Adrenal gland (tissue), 12 donors: ENCODE measurements around the gene SRGAP3. TPM values are rescaled to one million over a fixed set of nuclear protein-coding genes. Genes with fewer than 3 reads are reported as not detected.

Experiments
- DNase-seq, 7 donors: peaks; one replicate each; pipeline ENCODE4 v3.0.0-alpha.2; 2019 to 2020
- H3K27ac ChIP-seq, 5 donors: fragments of 200-600 bp; sonication (generic) in 4 of 5; 1 replicate in 3 of 5; 2 replicates in 2 of 5; pipeline versions ENCODE4 v1.5.1 to v1.8.0; 2016 to 2020; ENCODE audit warnings: mild to moderate bottlenecking in 1 of 5
- H3K27me3 ChIP-seq: fragments of 200-600 bp; 2 replicates; pipeline ENCODE4 v1.8.0; 2021
- H3K36me3 ChIP-seq, 2 donors: fragments of 200-600 bp; replicated peaks in 1 of 2; 1 replicate in 1 of 2; 2 replicates in 1 of 2; pipeline versions ENCODE4 v1.5.1 to v1.8.0; 2018 to 2022
- H3K4me1 ChIP-seq, 2 donors: fragments of 200-600 bp; replicated peaks in 1 of 2; 1 replicate in 1 of 2; 2 replicates in 1 of 2; pipeline versions ENCODE4 v1.5.1 to v1.8.0; 2018 to 2021
- H3K4me3 ChIP-seq, 4 donors: fragments of 200-600 bp; sonication (generic) in 3 of 4; one replicate each; pipeline ENCODE4 v1.5.1; 2016 to 2018
- H3K9me3 ChIP-seq, 3 donors: fragments of 200-600 bp; sonication (generic) in 1 of 3; replicated peaks in 1 of 3; 1 replicate in 2 of 3; 2 replicates in 1 of 3; pipeline versions ENCODE4 v1.5.1 to v1.8.0; 2016 to 2021
- POLR2A ChIP-seq, 2 donors: fragments of 450-650 bp; IDR thresholded peaks; one replicate each; pipeline ENCODE4 v1.6.1; 2017; ENCODE audit warnings: antibody characterized with exemption in 2 of 2, mild to moderate bottlenecking in 2 of 2, moderate library complexity in 1 of 2
- WGBS, 4 donors: extraction: QIAGEN DNeasy Blood & Tissue Kit in 2 of 4; methylation state at CpG; one replicate each; pipeline versions ENCODE4 v1.1.5 to v1.1.7; 2013 to 2017; 5-methylcytosine and 5-hydroxymethylcytosine counted together
- intact Hi-C, 2 donors: fragments of 100-400 bp; cut with DNase I; formaldehyde crosslinking; loops; one replicate each; pipeline versions ENCODE4 v1.14.1 to v1.15.0; 2022 to 2023
- polyA plus RNA-seq, 3 donors: library from polyadenylated mRNA; stranded (reverse); fragments of 200-250 nt in 2 of 3; fragments of 350-450 nt in 1 of 3; fragmentation: Illumina TruSeq in 1 of 3; extraction: RNeasy Lipid Tissue Mini Kit (QIAGEN cat#74804) in 1 of 3; gene quantifications; one replicate each; pipeline ENCODE4 v1.2.3, GENCODE V29; 2013 to 2014
- total RNA-seq, 9 donors: library from RNA; depleted of rRNA in 4 of 9; stranded (reverse); fragments of >200 nt in 4 of 9; fragments of 120-200 nt in 1 of 9; fragmentation: NEBNext Ultra II Directional in 1 of 9; extraction: Animal tissue kit (Norgen Biotek cat#: 25700) in 1 of 9; gene quantifications; one replicate each; pipeline versions ENCODE4 v1.1.0 to v1.2.4, GENCODE V29; 2013 to 2023
- TF ChIP-seq, protein P1 (sequence below), 6 experiments: fragments of 450-650 bp in 4 of 6; fragments of 200-600 bp in 2 of 6; sonication (generic) in 1 of 6; IDR thresholded peaks; 1 replicate in 5 of 6; 2 replicates in 1 of 6; pipeline versions ENCODE4 v1.5.1 to v1.8.0; 2016 to 2021; ENCODE audit warnings: antibody characterized with exemption in 6 of 6, mild to moderate bottlenecking in 2 of 6, moderate library complexity in 1 of 6
- donor health status: healthy with polysubstance abuse.
- donor health status: Bipolar disorder and iron deficiency.
- donor health status: DM: yes; HTN: yes; CAD: no.
- donor health status: DM: no; HTN: no; CAD: no.
- donor health status: DM: no; HTN: no; CAD: no.
- donor health status: DM: yes; HTN: yes; CAD: no.

The SRGAP3 gene
- total and polyA plus RNA-seq, 12 donors: 3.3 to 35.0 (median 17.8) TPM

DNA sequence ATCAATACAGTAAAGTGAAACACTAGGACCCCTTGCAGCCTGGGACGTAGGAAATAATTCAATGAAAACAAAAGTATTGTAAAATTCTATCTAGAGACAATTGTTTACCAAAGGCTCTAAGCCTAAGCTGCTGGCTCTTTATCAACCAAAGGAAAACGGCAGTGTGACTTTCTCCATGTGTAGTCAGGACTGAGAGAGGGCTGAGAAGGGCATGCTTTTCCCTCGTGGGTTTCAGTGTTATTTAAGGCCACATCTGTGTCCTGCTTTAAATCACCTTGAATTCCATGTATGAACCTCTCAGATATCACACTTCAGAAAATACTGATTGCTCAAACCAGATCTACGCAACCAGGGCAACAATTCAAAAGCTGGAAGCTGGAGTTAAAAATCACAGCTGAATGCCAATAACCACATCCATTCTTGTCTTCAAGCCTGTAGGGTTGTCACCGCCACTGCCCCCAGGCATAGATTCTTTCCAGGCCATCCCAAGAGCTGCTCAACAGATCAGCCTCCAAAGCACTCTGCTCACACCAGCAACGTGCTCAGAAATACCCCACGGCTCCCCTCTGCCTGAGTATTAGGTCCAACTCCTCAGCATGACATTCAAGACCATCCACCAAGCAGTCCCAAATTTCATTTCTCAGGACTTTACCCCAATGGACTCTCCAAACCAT is 124.0 kb downstream of the SRGAP3 start:
- Histone ChIP-seq H3K27ac (no peak overlapping the region), H3K4me1 (no peaks in the 10 kb centered on the region), H3K36me3 (no peaks in the 10 kb centered on the region), H3K4me3 (no peak overlapping the region), H3K9me3 (no peaks in the 10 kb centered on the region), H3K27me3 (no peaks in the 10 kb centered on the region)
- 73 to 84% (median 82%) methylated on average over 7 of the region's 7 CpGs for WGBS, 4 donors
- no peak for DNase-seq
- TF ChIP-seq, protein P1, sequence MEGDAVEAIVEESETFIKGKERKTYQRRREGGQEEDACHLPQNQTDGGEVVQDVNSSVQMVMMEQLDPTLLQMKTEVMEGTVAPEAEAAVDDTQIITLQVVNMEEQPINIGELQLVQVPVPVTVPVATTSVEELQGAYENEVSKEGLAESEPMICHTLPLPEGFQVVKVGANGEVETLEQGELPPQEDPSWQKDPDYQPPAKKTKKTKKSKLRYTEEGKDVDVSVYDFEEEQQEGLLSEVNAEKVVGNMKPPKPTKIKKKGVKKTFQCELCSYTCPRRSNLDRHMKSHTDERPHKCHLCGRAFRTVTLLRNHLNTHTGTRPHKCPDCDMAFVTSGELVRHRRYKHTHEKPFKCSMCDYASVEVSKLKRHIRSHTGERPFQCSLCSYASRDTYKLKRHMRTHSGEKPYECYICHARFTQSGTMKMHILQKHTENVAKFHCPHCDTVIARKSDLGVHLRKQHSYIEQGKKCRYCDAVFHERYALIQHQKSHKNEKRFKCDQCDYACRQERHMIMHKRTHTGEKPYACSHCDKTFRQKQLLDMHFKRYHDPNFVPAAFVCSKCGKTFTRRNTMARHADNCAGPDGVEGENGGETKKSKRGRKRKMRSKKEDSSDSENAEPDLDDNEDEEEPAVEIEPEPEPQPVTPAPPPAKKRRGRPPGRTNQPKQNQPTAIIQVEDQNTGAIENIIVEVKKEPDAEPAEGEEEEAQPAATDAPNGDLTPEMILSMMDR (IDR thresholded peaks at IDR 0.05): no peak
- no peak for TF ChIP-seq POLR2A (IDR thresholded peaks at IDR 0.05)
- intact Hi-C loops: no loop called here

- intact Hi-C loops: no loop called here
- no peak for DNase-seq
- Histone ChIP-seq H3K4me3 (no peak overlapping the region), H3K27me3 (no peaks in the 10 kb centered on the region), H3K4me1 (no peaks in the 10 kb centered on the region), H3K36me3 (no peaks in the 10 kb centered on the region), H3K27ac (no peak overlapping the region), H3K9me3 (no peaks in the 10 kb centered on the region)
- no peak for TF ChIP-seq POLR2A (IDR thresholded peaks at IDR 0.05)
- TF ChIP-seq, protein P1 (IDR thresholded peaks at IDR 0.05): no peak
- WGBS, 4 donors: 91 to 95% (median 94%) methylated on average over 10 to 15 of the region's 15 CpGs
Measured at GRCh38 chr3:9124730-9125129, 124.7 kb downstream of the SRGAP3 start.

- Histone ChIP-seq H3K4me1 (no peaks in the 10 kb centered on the region), H3K9me3 (no peaks in the 10 kb centered on the region), H3K36me3 (no peaks in the 10 kb centered on the region), H3K27me3 (no peaks in the 10 kb centered on the region), H3K4me3 (no peak overlapping the region), H3K27ac (no peak overlapping the region)
- 79 to 83% (median 81%) methylated on average over 4 of the region's 4 CpGs for WGBS, 4 donors
- no peak for DNase-seq
- TF ChIP-seq, protein P1 (IDR thresholded peaks at IDR 0.05): no peak
- no peak for TF ChIP-seq POLR2A (IDR thresholded peaks at IDR 0.05)
- intact Hi-C loops: no loop called here
Measured at GRCh38 chr3:9123840-9124239, 125.6 kb downstream of the SRGAP3 start.

GRCh38 chr3:9122732-9123364 is 126.6 kb downstream of the SRGAP3 start:
- Histone ChIP-seq H3K36me3 (no peaks in the 10 kb centered on the region), H3K27ac (no peak overlapping the region), H3K4me1 (no peaks in the 10 kb centered on the region), H3K9me3 (no peaks in the 10 kb centered on the region), H3K4me3 (no peak overlapping the region), H3K27me3 (no peaks in the 10 kb centered on the region)
- TF ChIP-seq, protein P1 (IDR thresholded peaks at IDR 0.05): no peak
- no peak for TF ChIP-seq POLR2A (IDR thresholded peaks at IDR 0.05)
- WGBS, 4 donors: 76 to 89% (median 84%) methylated on average over 7 of the region's 7 CpGs
- no peak for DNase-seq
- intact Hi-C loops: no loop called here
